Urothelium cell line (cell line): ENCODE results near the gene MGAT5B.

ENCODE experiments used
- DNase-seq: peaks from one replicate; pipeline ENCODE4 v3.0.0; 2011; ENCODE audit warnings: low spot score, mixed read lengths
- FAIRE-seq: peaks from 2 replicates; lab custom pipeline; 2011; peaks lifted over from hg19 to GRCh38; lab: Jason Lieb, UNC

Gene MGAT5B

GRCh38 chr17:76924345-76925342 is 56.4 kb downstream of the MGAT5B start:
- peak; percentile 55 for FAIRE-seq
- DNase-seq, result peak; percentile 52

DNA sequence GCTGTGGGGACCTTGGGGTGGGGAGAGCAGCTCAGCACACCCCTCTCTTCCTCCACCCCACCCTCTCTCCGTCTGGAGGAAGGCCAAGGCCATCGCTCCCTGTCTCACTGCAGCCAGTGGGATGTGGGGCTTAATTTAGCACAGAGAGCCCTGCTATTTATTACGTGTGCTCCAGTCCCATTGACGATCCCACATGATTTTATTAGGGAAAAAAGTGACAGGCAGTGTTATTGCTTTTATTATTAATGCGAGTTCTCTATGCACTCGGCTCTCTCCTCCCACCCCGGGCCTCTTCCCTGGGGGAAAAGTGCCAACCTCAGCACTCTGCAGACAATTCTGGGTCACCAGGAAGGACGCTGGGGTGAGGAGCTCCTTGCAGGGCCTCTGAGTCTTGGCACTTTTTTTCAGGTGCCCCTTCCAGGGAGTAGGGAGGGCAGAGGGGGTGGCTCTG is 57.3 kb downstream of the MGAT5B start:
- FAIRE-seq, result no peak

DNA sequence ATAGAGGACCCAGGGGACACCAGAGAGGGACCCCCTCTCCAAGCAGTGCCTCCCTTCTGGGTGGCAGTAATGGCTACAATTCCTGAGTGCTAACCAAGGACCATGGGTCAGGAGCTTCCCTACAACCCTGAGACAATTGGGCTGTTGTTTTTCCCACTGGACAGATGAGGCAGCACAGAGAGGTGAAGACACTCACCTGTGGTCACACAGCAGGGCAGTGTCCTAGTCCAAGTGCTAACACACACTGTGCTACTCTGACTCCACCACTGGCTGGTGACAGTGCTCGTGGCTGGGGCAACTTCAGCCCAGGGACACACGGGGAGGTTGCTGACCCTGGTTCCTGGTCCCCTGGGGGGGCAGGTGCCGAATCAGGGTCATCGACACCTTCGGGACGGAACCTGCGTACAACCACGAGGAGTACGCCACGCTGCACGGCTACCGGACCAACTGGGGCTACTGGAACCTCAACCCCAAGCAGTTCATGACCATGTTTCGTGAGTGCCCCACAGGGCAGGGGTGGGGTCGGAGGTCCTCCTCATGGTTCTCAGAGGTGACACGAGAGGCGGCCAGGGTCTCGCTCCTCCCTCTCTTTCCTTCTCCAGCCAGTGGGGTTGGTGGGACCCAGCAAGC is 58.1 kb downstream of the MGAT5B start:
- DNase-seq, result no peak
- FAIRE-seq, result peak; percentile 69

More for the DNA sequence above, 57.3 kb downstream of the MGAT5B start:
- DNase-seq, result no peak

GRCh38 chr17:76927577-76927976 is 59.4 kb downstream of the MGAT5B start:
- FAIRE-seq, result no peak
- no peak for DNase-seq

DNA sequence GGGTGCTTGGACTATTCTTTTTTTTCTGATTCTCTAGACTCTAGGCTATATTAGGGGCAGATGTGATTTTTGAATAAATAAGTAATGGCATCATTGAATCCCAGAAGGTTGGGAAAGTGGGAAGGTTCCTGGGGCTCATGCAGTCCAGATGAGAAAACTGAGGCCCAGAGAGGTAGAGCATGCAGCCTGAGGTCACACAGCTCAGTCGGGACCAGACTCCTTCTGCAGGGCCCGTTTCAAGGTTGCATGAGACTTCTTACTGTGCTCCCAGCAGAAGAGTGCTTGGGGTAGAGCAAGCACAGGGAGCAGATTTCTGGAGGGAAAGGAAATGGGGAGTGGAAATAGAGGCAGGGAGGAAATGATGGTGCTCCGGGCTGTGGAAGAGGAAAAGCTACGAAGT is 59.8 kb downstream of the MGAT5B start:
- DNase-seq (no peak), FAIRE-seq (no peak)

- DNase-seq (no peak), FAIRE-seq (no peak)
These were observed 60.9 kb downstream of the MGAT5B start for GRCh38 chr17:76929148-76929547.

DNA sequence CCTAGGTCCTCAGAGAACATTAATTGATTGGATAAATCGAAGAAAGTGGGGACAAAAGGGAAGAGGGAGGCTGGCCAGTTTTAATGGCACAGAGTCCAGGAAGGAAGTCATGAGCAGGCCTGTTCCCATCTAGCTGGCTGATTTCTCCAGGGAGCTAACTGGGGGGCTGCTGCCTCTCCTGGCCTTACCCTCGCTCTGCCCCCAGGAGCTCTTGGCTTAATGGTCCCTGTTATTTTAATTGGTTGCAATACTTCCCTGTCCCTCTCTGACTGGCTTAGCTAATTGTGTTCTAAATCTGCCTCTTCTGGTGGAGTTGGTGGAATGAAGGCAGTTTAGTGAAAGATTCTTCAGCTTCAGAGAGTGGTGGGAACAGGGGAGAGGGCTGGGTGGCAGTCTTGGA is 61.4 kb downstream of the MGAT5B start:
- FAIRE-seq, result no peak

DNA sequence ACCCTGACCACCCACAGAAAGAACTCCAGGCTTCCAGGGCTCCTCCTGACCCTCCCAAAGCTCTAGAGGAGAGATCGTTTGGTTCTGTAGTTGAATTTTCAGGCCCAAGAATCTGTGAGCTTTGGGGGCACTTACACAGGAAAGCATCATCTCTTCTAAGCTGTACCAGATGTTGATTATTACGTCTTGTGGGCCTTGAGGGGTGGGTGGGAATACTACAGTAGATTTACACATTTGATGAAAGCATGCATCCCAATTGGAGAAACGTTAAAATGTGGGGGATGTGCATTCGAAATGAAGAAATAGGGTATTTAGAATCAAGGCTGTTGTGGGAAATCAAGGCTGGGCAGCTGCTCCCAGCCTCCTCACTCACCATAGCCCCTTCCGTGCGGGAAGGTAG is 61.9 kb downstream of the MGAT5B start:
- FAIRE-seq (peak; percentile 40), DNase-seq (no peak)

More for the DNA sequence above, 61.4 kb downstream of the MGAT5B start:
- no peak for DNase-seq

DNA sequence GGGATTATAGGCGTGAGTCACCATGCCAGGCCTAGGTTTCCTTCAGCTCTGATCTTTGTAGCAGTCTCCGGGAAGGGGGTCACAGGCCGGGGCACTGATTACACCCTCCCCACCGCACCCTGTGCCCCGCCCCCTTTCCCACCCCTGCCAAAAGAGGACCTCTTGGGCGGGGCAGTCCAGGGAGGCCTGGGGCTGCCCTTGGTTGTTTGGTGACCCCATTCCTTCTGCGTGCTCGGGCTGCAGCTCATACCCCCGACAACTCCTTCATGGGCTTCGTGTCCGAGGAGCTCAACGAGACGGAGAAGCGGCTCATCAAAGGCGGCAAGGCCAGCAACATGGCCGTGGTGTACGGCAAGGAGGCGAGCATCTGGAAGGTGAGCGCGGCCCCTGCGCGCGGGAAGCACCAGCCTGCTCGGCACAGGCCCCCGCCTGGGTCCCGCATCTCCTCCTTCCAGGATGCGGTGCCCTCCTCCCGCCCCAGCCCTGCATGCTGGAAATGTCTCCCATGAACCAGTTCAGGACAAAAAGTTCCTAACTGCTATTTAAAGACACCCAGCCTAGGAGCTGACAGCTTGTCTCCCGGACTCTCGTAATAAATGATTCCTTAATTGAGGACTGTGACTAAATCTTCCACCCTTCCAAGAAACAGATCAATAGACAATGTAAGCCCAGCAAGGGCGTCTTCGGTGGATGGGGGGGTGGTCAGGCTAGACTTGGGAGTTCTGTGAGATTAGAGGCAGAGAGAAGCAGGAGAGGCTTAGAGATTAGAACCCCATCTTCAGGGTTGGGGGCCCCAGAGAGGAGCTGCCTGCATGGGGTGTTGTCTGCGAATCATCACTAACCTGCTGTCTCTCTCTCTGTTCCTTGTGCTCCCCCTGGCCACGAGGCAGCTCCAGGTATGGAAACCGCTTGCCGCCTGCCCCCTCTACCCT is 64.5 kb downstream of the MGAT5B start:
- no peak for DNase-seq
- no peak for FAIRE-seq

DNA sequence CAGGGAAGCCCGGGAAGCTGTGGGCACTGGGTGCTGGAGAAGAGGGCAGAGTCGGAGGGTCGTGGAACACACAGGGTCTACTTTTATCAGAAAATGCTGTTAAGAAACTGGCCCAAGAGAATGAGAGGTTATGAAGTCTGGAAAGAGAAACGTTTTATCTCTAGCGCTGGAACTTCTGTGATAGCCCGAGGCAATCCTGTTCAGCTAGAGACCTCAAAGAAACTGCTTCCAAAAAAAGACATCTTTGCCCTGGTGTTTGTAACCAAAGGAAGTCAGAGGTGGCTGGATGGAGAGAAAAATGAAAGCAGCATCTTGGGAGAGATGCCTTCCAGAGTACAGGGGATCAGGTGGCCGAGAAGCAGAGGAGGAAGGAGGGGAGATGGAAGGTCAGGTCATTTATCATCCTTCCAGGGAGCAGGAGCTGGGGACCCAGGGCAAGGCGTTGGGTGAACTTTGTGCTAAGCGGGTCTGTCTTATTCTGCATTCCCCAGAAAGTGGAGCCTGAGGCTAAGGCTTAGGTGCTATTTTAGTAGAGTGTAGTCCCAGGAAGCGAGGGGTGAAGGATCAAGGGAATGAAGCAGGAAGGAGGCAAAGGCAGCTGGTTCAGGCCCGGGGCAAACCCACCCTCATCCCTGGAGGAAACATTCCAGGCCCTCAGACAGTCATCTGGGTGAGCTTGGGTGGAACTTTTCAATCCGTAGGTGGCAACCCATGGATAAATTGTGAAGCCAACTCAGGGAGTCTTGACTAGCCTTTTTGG is 66.5 kb downstream of the MGAT5B start:
- FAIRE-seq (no peak), DNase-seq (peak; percentile 42)

DNA sequence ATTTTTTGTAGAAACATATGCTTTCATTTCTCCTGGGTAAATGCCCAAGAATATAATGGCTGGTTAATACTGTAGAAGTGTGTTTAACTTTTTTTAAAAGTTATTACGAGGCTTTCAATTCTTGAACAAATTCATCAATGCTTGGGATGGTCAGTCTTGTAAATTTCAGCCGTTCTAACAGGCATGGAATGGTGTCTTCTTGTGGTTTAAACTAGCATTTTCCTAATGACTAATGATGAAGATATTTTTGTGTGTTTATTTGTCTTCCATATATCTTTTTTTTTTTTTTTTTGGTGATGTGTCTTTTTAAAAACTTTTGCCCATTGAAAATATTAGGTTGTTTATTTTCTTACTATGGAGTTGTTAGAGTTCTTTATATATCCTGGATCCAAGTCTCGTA is 67.1 kb downstream of the MGAT5B start:
- FAIRE-seq (no peak), DNase-seq (peak; percentile 49)

GRCh38 chr17:76937238-76937637 is 69.0 kb downstream of the MGAT5B start:
- no peak for DNase-seq
- peak; percentile 96 for FAIRE-seq

DNA sequence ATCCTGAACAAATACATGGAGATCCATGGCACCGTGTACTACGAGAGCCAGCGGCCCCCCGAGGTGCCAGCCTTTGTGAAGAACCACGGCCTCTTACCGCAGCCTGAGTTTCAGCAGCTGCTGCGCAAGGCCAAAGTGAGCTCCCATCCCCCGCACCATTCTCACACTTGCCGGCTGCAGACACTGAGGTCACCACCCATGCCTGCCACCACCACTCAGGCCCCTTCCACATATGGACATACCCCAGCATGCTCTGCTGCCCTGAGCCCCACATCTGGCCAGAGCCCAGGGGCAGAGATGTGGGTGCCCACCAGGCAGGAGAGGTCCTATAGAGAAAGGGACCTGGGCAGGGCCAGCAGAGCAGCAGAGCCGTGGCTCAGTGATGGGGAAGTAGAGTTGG is 69.8 kb downstream of the MGAT5B start:
- FAIRE-seq, result peak; percentile 13
- DNase-seq, result no peak

DNA sequence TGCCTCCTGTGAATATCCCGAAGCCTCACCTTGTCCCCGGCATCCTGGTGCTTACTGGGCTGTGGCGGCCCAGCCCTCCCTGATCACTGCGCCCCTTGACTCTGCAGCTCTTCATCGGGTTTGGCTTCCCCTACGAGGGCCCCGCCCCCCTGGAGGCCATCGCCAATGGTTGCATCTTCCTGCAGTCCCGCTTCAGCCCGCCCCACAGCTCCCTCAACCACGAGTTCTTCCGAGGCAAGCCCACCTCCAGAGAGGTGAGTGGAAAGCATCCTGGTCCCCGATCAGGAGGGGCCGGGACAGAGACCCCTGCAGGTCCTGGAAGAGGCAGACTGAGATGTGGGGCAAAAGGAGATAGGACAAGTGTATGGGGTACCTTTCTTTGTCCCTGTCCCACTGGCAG is 72.1 kb downstream of the MGAT5B start:
- DNase-seq (no peak), FAIRE-seq (peak; percentile 9)

- FAIRE-seq (no peak), DNase-seq (no peak)
These were observed 72.6 kb downstream of the MGAT5B start for GRCh38 chr17:76940738-76941350.

GRCh38 chr17:76943202-76943601 is 75.0 kb downstream of the MGAT5B start:
- FAIRE-seq (no peak), DNase-seq (no peak)

DNA sequence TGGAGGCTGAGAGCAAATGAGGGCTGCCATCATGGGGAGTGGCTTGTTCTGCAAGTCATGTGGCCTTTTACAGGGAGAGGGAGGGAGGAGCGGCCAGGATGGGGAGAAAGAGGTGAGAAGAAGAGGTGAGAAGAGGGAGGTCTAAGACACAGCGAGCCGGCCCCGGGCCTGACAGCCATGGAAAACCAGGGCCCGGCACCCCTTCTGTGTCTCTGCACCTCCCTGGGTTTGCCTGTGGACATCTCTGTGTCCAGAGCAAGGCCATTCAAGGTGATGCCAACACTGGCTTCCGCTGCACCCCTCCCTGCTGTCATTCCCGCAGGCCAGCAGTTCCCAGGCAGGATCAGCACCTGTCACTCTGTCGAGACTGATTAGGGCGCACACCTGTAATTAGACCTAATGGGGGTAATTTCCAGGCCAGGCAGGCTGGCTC is 75.6 kb downstream of the MGAT5B start:
- no peak for FAIRE-seq
- no peak for DNase-seq

- DNase-seq (no peak), FAIRE-seq (no peak)
These were observed 76.3 kb downstream of the MGAT5B start for GRCh38 chr17:76944477-76944876.

- FAIRE-seq (no peak), DNase-seq (no peak)
These were observed 78.0 kb downstream of the MGAT5B start for GRCh38 chr17:76946111-76946771.
